ENCODE data around the gene YIF1B.

- peak; percentile 65 for TF ChIP-seq POLR2A (IDR thresholded peaks at IDR 0.05)
- TF ChIP-seq CTCF (IDR thresholded peaks at IDR 0.05): no peak
Measured at GRCh38 chr19:38335949-38336637, 20.3 kb upstream of the YIF1B start.
